ENCODE measurements around the gene FILIP1L.

Gene FILIP1L

GRCh38 chr3:99915906-99916432 lies 198.3 kb downstream of the FILIP1L start:
- no peak for DNase-seq

GRCh38 chr3:99911433-99911832 lies 202.9 kb downstream of the FILIP1L start:
- no peak for DNase-seq

- no peak for DNase-seq
Measured at GRCh38 chr3:99910752-99911290, 203.5 kb downstream of the FILIP1L start.

- no peak for DNase-seq
Measured at GRCh38 chr3:99909714-99910495, 204.4 kb downstream of the FILIP1L start.

GRCh38 chr3:99907959-99908544 lies 206.2 kb downstream of the FILIP1L start:
- DNase-seq = no peak

GRCh38 chr3:99903869-99904268 lies 210.4 kb downstream of the FILIP1L start:
- DNase-seq = no peak

- no peak for DNase-seq
Measured at GRCh38 chr3:99902091-99902490, 212.2 kb downstream of the FILIP1L start.

- no peak for DNase-seq
Measured at GRCh38 chr3:99901200-99901926, 212.9 kb downstream of the FILIP1L start.

GRCh38 chr3:99900248-99900647 lies 214.1 kb downstream of the FILIP1L start:
- DNase-seq = no peak

GRCh38 chr3:99899603-99900002 lies 214.7 kb downstream of the FILIP1L start:
- DNase-seq = no peak

- no peak for DNase-seq
Measured at GRCh38 chr3:99896482-99896881, 217.8 kb downstream of the FILIP1L start.

- DNase-seq = no peak
Measured at GRCh38 chr3:99895703-99896441, 218.4 kb downstream of the FILIP1L start.

GRCh38 chr3:99895131-99895696 lies 219.1 kb downstream of the FILIP1L start:
- no peak for DNase-seq

GRCh38 chr3:99892332-99892731 lies 222.0 kb downstream of the FILIP1L start:
- DNase-seq = no peak

- no peak for DNase-seq
Measured at GRCh38 chr3:99891610-99892285, 222.6 kb downstream of the FILIP1L start.

- DNase-seq = no peak
Measured at GRCh38 chr3:99885851-99886250, 228.4 kb downstream of the FILIP1L start.

GRCh38 chr3:99885085-99885484 lies 229.2 kb downstream of the FILIP1L start:
- no peak for DNase-seq

- DNase-seq = no peak
Measured at GRCh38 chr3:99884484-99884883, 229.8 kb downstream of the FILIP1L start.

- DNase-seq = no peak
Measured at GRCh38 chr3:99883693-99884092, 230.6 kb downstream of the FILIP1L start.

GRCh38 chr3:99883138-99883461 lies 231.2 kb downstream of the FILIP1L start:
- DNase-seq = no peak

- DNase-seq = no peak
Measured at GRCh38 chr3:99882436-99883137, 231.7 kb downstream of the FILIP1L start.
